HG02759 (cell line): Measurements from ENCODE around the gene CCNI2.

Experiments
- ATAC-seq: cut with Tn5 transposase; IDR thresholded peaks from one replicate; pipeline ENCODE4 v1.9.1; 2021; ENCODE audit warnings: mild to moderate bottlenecking, moderate library complexity; ENCODE audit not compliant: unreplicated experiment

The CCNI2 gene

GRCh38 chr5:132749506-132749905 is 2.3 kb downstream of the CCNI2 start:
- ATAC-seq = no peak

- peak; percentile 33 for ATAC-seq
Observed at GRCh38 chr5:132750471-132751230, 3.4 kb downstream of the CCNI2 start.

- ATAC-seq = no peak
Observed at GRCh38 chr5:132751444-132751843, 4.2 kb downstream of the CCNI2 start.

GRCh38 chr5:132751971-132752580 is 4.8 kb downstream of the CCNI2 start:
- no peak for ATAC-seq

- no peak for ATAC-seq
Observed at GRCh38 chr5:132752581-132753125, 5.4 kb downstream of the CCNI2 start.

- no peak for ATAC-seq
Observed at GRCh38 chr5:132753135-132753987, 6.1 kb downstream of the CCNI2 start.

GRCh38 chr5:132754111-132754510 is 6.9 kb downstream of the CCNI2 start:
- ATAC-seq = no peak

- no peak for ATAC-seq
Observed at GRCh38 chr5:132754947-132755346, 7.7 kb downstream of the CCNI2 start.

- no peak for ATAC-seq
Observed at GRCh38 chr5:132756542-132756941, 9.3 kb downstream of the CCNI2 start.

- no peak for ATAC-seq
Observed at GRCh38 chr5:132758451-132758850, 11.2 kb downstream of the CCNI2 start.

- ATAC-seq = no peak
Observed at GRCh38 chr5:132759114-132760048, 12.2 kb downstream of the CCNI2 start.

- no peak for ATAC-seq
Observed at GRCh38 chr5:132760049-132760420, 12.8 kb downstream of the CCNI2 start.

- ATAC-seq = no peak
Observed at GRCh38 chr5:132760601-132761317, 13.5 kb downstream of the CCNI2 start.

- ATAC-seq = no peak
Observed at GRCh38 chr5:132761321-132762240, 14.4 kb downstream of the CCNI2 start.

GRCh38 chr5:132762246-132763000 is 15.2 kb downstream of the CCNI2 start:
- no peak for ATAC-seq

GRCh38 chr5:132763181-132764036 is 16.2 kb downstream of the CCNI2 start:
- ATAC-seq = no peak

GRCh38 chr5:132764051-132764450 is 16.8 kb downstream of the CCNI2 start:
- no peak for ATAC-seq
